Liver (tissue), 3 donors: ENCODE measurements around the gene HSP90AB1.

ENCODE experiments used
- EGR1 ChIP-seq, 2 donors: IDR thresholded peaks; 2 replicates each; pipeline ENCODE4 v1.6.1; 2016 to 2018; ENCODE audit warnings: antibody characterized with exemption in 2 of 2, low read depth in 2 of 2
- HNF4G ChIP-seq: IDR thresholded peaks from 2 replicates; pipeline ENCODE4 v1.6.1; 2016; ENCODE audit warnings: antibody characterized with exemption
- JUND ChIP-seq, 2 donors: IDR thresholded peaks; 2 replicates each; pipeline ENCODE4 v1.6.1; 2016; ENCODE audit warnings: antibody characterized with exemption in 2 of 2
- REST ChIP-seq: IDR thresholded peaks from 2 replicates; pipeline ENCODE4 v1.6.1; 2016; ENCODE audit warnings: antibody characterized with exemption, mild to moderate bottlenecking
- TAF1 ChIP-seq: conservative IDR thresholded peaks from 2 replicates; pipeline ENCODE4 v1.6.1; 2016; ENCODE audit warnings: antibody characterized with exemption, mild to moderate bottlenecking
- YY1 ChIP-seq: IDR thresholded peaks from 2 replicates; pipeline ENCODE4 v1.6.1; 2016; ENCODE audit warnings: antibody characterized with exemption, mild to moderate bottlenecking
- TF ChIP-seq, protein P1 (sequence below): IDR thresholded peaks from 2 replicates; pipeline ENCODE4 v1.6.1; 2016; ENCODE audit warnings: antibody characterized with exemption
- TF ChIP-seq, protein P2 (sequence below): fragments of 150-350 bp; IDR thresholded peaks from 2 replicates; pipeline ENCODE4 v1.5.1; 2017; ENCODE audit warnings: improper control_type of control experiment, low read depth, low read length; ENCODE audit not compliant: missing input control
- donor health status: healthy.
- donor health status: healthy.

GRCh38 chr6:44261581-44261980 is 14.7 kb downstream of the HSP90AB1 start:
- TF ChIP-seq, protein P1, sequence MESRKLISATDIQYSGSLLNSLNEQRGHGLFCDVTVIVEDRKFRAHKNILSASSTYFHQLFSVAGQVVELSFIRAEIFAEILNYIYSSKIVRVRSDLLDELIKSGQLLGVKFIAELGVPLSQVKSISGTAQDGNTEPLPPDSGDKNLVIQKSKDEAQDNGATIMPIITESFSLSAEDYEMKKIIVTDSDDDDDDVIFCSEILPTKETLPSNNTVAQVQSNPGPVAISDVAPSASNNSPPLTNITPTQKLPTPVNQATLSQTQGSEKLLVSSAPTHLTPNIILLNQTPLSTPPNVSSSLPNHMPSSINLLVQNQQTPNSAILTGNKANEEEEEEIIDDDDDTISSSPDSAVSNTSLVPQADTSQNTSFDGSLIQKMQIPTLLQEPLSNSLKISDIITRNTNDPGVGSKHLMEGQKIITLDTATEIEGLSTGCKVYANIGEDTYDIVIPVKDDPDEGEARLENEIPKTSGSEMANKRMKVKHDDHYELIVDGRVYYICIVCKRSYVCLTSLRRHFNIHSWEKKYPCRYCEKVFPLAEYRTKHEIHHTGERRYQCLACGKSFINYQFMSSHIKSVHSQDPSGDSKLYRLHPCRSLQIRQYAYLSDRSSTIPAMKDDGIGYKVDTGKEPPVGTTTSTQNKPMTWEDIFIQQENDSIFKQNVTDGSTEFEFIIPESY = no peak
- TF ChIP-seq EGR1 (IDR thresholded peaks at IDR 0.05; ENCODE audit: low read depth in 2 of 2) = no peak
- TF ChIP-seq, protein P2, sequence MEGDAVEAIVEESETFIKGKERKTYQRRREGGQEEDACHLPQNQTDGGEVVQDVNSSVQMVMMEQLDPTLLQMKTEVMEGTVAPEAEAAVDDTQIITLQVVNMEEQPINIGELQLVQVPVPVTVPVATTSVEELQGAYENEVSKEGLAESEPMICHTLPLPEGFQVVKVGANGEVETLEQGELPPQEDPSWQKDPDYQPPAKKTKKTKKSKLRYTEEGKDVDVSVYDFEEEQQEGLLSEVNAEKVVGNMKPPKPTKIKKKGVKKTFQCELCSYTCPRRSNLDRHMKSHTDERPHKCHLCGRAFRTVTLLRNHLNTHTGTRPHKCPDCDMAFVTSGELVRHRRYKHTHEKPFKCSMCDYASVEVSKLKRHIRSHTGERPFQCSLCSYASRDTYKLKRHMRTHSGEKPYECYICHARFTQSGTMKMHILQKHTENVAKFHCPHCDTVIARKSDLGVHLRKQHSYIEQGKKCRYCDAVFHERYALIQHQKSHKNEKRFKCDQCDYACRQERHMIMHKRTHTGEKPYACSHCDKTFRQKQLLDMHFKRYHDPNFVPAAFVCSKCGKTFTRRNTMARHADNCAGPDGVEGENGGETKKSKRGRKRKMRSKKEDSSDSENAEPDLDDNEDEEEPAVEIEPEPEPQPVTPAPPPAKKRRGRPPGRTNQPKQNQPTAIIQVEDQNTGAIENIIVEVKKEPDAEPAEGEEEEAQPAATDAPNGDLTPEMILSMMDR = no peak
- TF ChIP-seq YY1 = no peak
- no peak for TF ChIP-seq REST
- no peak for TF ChIP-seq HNF4G
- TF ChIP-seq JUND (IDR thresholded peaks at IDR 0.05) = no peak
- TF ChIP-seq TAF1 = no peak
